HFFc6 (cell line): ENCODE results near the gene BTN3A1. TPM values are rescaled to one million over a fixed set of nuclear protein-coding genes. Genes with fewer than 3 reads are reported as not detected.

Experiments used
- DNase-seq: peaks from one replicate; pipeline ENCODE4 v3.0.0-alpha.2; 2018
- H3K27ac Mint-ChIP-seq: 2 replicates; pipeline ENCODE4 v1.8.0; 2020; ENCODE audit warnings: mild to moderate bottlenecking, mixed read lengths
- H3K27me3 Mint-ChIP-seq: 2 replicates; pipeline ENCODE4 v1.8.0; 2021; ENCODE audit warnings: mild to moderate bottlenecking, moderate library complexity, mixed read lengths; ENCODE audit not compliant: insufficient read depth
- H3K36me3 Mint-ChIP-seq: 2 replicates; pipeline ENCODE4 v1.8.0; 2021; ENCODE audit warnings: low read depth, mixed read lengths
- H3K4me1 Mint-ChIP-seq: 2 replicates; pipeline ENCODE4 v1.8.0; 2020; ENCODE audit warnings: low read depth, mixed read lengths
- H3K4me3 Mint-ChIP-seq: 2 replicates; pipeline ENCODE4 v1.8.0; 2020; ENCODE audit warnings: mild to moderate bottlenecking, moderate library complexity, mixed read lengths
- H3K9me3 Mint-ChIP-seq: 2 replicates; pipeline ENCODE4 v1.8.0; 2020; ENCODE audit warnings: mild to moderate bottlenecking, mixed read lengths
- total RNA-seq, 6 experiments: library from RNA; stranded (reverse); fragmentation: NEBNext Ultra II Directional; extraction: Animal tissue kit (Norgen Biotek cat#: 25700); gene quantifications; 2 replicates in 1 of 6; 3 replicates in 5 of 6; pipeline ENCODE4 v1.2.3, GENCODE V29; 2021
- TF ChIP-seq, protein P1 (sequence below): fragments of 200-600 bp; sonication (generic); IDR thresholded peaks from 2 replicates; pipeline ENCODE4 v1.5.0; 2021; ENCODE audit warnings: antibody characterized with exemption, mild to moderate bottlenecking

The BTN3A1 gene
- total RNA-seq, 6 experiments from 2014 or later, result 10.3 to 16.2 (median 13.8) TPM

DNA sequence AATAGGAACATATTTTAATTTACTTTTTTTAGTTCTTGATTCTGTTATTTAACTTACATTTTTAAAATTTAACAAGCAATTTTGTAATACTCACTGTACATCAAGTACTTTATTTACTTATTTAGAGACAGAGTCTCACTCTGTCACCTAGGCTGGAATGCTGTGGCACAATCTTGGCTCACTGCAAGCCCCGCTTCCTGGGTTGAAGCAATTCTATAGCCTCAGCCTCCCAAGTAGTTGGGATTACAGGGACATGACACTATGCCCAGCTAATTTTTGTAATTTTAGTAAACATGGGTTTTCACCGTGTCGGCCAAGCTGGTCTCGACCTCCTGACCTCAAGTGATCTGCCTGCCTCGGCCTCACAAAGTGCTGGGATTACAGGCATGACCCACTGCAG is 45.2 kb downstream of the BTN3A1 start:
- Mint-ChIP-seq H3K27me3 (no peaks in the 10 kb centered on the region), H3K9me3 (no peaks in the 10 kb centered on the region), H3K4me1 (peaks cover 8% of the 10 kb centered on the region), H3K27ac (no peak overlapping the region), H3K36me3 (no peaks in the 10 kb centered on the region; the same call in 1 of the 2 replicates), H3K4me3 (no peak overlapping the region)
- DNase-seq, result no peak
- TF ChIP-seq, protein P1, sequence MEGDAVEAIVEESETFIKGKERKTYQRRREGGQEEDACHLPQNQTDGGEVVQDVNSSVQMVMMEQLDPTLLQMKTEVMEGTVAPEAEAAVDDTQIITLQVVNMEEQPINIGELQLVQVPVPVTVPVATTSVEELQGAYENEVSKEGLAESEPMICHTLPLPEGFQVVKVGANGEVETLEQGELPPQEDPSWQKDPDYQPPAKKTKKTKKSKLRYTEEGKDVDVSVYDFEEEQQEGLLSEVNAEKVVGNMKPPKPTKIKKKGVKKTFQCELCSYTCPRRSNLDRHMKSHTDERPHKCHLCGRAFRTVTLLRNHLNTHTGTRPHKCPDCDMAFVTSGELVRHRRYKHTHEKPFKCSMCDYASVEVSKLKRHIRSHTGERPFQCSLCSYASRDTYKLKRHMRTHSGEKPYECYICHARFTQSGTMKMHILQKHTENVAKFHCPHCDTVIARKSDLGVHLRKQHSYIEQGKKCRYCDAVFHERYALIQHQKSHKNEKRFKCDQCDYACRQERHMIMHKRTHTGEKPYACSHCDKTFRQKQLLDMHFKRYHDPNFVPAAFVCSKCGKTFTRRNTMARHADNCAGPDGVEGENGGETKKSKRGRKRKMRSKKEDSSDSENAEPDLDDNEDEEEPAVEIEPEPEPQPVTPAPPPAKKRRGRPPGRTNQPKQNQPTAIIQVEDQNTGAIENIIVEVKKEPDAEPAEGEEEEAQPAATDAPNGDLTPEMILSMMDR, result no peak

DNA sequence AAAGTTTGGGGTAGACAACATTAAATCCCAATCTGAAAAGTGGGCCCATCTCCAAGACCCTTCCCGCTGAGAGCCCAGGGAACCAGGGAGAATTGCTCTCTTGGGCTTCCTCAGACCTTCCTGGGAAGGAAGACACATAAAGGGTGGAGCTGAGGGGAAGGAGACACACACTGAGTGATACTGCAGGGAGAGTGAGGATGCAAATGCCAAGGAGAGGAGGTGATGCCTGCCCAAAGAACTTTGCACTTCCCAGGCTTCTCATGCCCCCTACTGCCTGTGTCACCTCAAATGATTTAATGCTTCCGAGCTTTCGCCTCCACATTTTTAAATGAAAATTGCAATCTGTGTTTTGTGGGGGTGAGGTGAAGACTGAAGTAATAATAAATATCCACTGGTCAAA is 48.2 kb downstream of the BTN3A1 start:
- no peaks in the 10 kb centered on the region for H3K9me3 Mint-ChIP-seq
- no peak overlapping the region for H3K27ac Mint-ChIP-seq
- TF ChIP-seq, protein P1, result no peak
- peaks cover 16% of the 10 kb centered on the region for H3K4me1 Mint-ChIP-seq
- DNase-seq, result no peak
- H3K27me3 Mint-ChIP-seq, result no peaks in the 10 kb centered on the region
- no peaks in the 10 kb centered on the region for H3K36me3 Mint-ChIP-seq
- H3K4me3 Mint-ChIP-seq, result no peak overlapping the region

DNA sequence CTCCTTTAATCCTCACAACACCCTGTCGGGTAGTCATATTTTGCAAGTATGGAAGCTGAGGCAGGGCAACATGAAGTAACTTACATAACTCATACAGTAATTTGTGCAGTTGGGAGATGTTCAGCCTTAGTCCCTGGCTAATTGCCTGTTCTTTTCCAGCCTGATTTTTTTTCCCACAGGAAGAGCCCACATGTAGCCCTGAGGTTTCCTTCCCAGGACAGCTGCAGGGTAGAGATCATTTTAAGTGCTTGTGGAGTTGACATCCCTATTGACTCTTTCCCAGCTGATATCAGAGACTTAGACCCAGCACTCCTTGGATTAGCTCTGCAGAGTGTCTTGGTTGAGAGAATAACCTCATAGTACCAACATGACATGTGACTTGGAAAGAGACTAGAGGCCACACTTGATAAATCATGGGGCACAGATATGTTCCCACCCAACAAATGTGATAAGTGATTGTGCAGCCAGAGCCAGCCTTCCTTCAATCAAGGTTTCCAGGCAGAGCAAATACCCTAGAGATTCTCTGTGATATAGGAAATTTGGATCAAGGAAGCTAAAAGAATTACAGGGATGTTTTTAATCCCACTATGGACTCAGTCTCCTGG is 50.7 kb downstream of the BTN3A1 start:
- H3K9me3 Mint-ChIP-seq, result no peaks in the 10 kb centered on the region
- H3K27ac Mint-ChIP-seq, result no peak overlapping the region
- no peak for DNase-seq
- TF ChIP-seq, protein P1, result no peak
- H3K36me3 Mint-ChIP-seq, result peaks cover 1% of the 10 kb centered on the region
- no peaks in the 10 kb centered on the region; the same call in 1 of the 2 replicates for H3K27me3 Mint-ChIP-seq
- H3K4me1 Mint-ChIP-seq, result peaks cover 31% of the 10 kb centered on the region
- H3K4me3 Mint-ChIP-seq, result no peak overlapping the region

DNA sequence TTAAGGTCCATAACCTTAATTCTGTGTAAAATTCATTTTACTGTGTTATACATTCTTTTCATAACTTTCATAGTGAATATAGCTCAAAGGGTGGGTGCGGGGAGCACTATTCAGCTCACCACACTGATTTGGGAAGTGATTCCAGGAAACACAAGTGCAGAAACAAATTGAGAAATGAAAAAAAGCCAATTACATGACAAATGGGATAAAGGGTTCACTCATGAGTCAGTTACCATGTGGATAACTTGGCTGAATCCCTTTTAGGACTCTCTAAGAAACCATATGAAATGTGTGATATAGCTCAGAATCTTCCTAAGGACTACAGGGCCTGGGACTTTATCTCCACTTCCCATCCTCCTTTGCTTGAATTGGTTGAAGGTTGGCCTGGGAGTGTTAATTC is 52.6 kb downstream of the BTN3A1 start:
- Mint-ChIP-seq H3K4me1 (peaks cover 43% of the 10 kb centered on the region), H3K36me3 (peaks cover 17% of the 10 kb centered on the region), H3K4me3 (no peak overlapping the region), H3K27ac (no peak overlapping the region), H3K27me3 (no peaks in the 10 kb centered on the region; the same call in 1 of the 2 replicates), H3K9me3 (no peaks in the 10 kb centered on the region)
- TF ChIP-seq, protein P1, result no peak
- no peak for DNase-seq

DNA sequence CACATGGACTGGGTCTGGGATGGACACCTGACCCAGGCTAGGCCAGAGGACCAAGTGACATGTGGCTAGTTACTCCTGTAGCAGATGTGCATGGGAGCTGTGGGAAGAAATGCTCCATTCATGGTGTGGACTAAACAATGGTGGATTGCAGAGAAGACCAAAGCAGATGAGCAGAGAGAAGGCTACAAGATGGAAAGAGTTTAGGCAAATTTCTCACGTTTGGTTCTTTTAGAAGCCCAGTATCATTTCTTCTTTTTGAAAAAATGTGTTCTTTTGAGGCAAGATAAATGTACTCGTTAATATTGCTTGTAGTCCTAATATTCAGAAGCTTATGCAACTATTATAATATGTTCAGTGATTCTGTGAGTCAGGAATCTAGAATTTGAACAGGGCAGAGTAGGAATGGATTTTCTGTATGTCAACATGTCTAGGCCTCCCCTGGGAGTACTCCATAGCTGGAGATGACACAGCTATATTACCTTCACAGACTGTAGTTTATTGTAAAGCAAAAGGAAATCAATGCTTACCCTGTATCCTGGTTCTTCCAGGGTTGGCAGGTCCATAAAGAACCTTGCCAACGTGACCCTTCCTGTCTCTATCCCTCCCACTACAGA is 53.4 kb downstream of the BTN3A1 start:
- H3K36me3 Mint-ChIP-seq, result peaks cover 24% of the 10 kb centered on the region
- no peak overlapping the region for H3K4me3 Mint-ChIP-seq
- TF ChIP-seq, protein P1, result no peak
- H3K9me3 Mint-ChIP-seq, result no peaks in the 10 kb centered on the region
- no peaks in the 10 kb centered on the region; the same call in 1 of the 2 replicates for H3K27me3 Mint-ChIP-seq
- no peak for DNase-seq
- H3K4me1 Mint-ChIP-seq, result peaks cover 51% of the 10 kb centered on the region
- no peak overlapping the region for H3K27ac Mint-ChIP-seq
